ENCODE measurements around the gene NUDT5.

DNA sequence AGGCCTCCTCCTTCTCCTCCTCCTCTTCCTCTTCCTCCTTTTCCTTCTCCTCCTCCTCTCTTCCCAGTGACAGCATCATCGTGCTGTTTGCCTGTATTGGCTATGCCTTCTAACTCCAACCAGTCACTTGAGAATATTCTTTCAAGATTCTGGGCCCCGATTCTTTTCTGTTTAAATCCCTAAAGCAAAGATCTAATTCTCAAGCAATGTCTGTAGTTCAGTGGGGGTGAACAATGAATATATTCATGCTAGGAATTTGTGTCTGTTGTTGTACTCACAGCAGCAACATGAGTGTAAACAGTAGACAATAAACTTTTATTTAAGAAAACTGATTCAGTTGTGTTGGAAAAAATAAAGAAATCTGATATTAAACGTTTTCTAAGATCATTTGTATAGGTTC is 30.7 kb downstream of the NUDT5 start:
- TF ChIP-seq, protein P1, sequence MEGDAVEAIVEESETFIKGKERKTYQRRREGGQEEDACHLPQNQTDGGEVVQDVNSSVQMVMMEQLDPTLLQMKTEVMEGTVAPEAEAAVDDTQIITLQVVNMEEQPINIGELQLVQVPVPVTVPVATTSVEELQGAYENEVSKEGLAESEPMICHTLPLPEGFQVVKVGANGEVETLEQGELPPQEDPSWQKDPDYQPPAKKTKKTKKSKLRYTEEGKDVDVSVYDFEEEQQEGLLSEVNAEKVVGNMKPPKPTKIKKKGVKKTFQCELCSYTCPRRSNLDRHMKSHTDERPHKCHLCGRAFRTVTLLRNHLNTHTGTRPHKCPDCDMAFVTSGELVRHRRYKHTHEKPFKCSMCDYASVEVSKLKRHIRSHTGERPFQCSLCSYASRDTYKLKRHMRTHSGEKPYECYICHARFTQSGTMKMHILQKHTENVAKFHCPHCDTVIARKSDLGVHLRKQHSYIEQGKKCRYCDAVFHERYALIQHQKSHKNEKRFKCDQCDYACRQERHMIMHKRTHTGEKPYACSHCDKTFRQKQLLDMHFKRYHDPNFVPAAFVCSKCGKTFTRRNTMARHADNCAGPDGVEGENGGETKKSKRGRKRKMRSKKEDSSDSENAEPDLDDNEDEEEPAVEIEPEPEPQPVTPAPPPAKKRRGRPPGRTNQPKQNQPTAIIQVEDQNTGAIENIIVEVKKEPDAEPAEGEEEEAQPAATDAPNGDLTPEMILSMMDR (IDR thresholded peaks at IDR 0.05): no peak
- TF ChIP-seq POLR2AphosphoS5 (IDR thresholded peaks at IDR 0.05) (no peak), EP300 (IDR thresholded peaks at IDR 0.05) (no peak)
